Measurements from ENCODE around the gene CMTM6.

Gene CMTM6
- long read RNA-seq, transcript CMTM6-201 (4 exons, 3,863 nt): major isoform, 447 of 457 reads
- long read RNA-seq, partial matches to known transcripts: 1 of 457 reads
- long read RNA-seq, other reads (novel, unspliced or antisense): 8 of 457 reads

- Histone ChIP-seq H3K4me3 (replicated peaks; ENCODE audit: insufficient read depth, low read length) (peak within 1 kb of the TSS; percentile 63), H3K27me3 (ENCODE audit: insufficient read depth, poor library complexity, severe bottlenecking) (no peaks in the 10 kb centered on the region), H3K27ac (replicated peaks) (peak within 1 kb of the TSS; percentile 99)
- TF ChIP-seq POLR2AphosphoS5 (IDR thresholded peaks at IDR 0.05; ENCODE audit: low read depth): no peak
- no peak for TF ChIP-seq REST (IDR thresholded peaks at IDR 0.05; ENCODE audit: insufficient replicate concordance, low read depth)
- no peak; the same call in 1 of the 2 replicates for TF ChIP-seq SPI1 (IDR thresholded peaks at IDR 0.05; ENCODE audit: borderline replicate concordance, low read depth)
- peak; percentile 61 to 70 for DNase-seq (ENCODE audit: low read depth in 1 of 2, low spot score in 1 of 2)
Observed at GRCh38 chr3:32502118-32502945, at the start of gene CMTM6. TSS of gene CMTM6 (minus strand) at chr3:32502852. CDS start at chr3:32502745, 107 bp downstream.

GRCh38 chr3:32552013-32552412 is 49.4 kb upstream of the CMTM6 start:
- H3K27me3 ChIP-seq (ENCODE audit: insufficient read depth, poor library complexity, severe bottlenecking): no peaks in the 10 kb centered on the region
- TF ChIP-seq SPI1 (IDR thresholded peaks at IDR 0.05; ENCODE audit: borderline replicate concordance, low read depth) (no peak), GABPA (IDR thresholded peaks at IDR 0.05; ENCODE audit: low read depth) (no peak), REST (IDR thresholded peaks at IDR 0.05; ENCODE audit: insufficient replicate concordance, low read depth) (no peak), CTCF (IDR thresholded peaks at IDR 0.05; ENCODE audit: insufficient read depth, low read length) (no peak), POLR2AphosphoS5 (IDR thresholded peaks at IDR 0.05; ENCODE audit: low read depth) (no peak)
- no peak overlapping the region for H3K4me3 ChIP-seq (replicated peaks; ENCODE audit: insufficient read depth, low read length)
- H3K27ac ChIP-seq (replicated peaks): no peak overlapping the region
- no peak for DNase-seq (ENCODE audit: low read depth in 1 of 2, low spot score in 1 of 2)

- Histone ChIP-seq H3K4me3 (replicated peaks; ENCODE audit: insufficient read depth, low read length) (no peak overlapping the region), H3K27ac (replicated peaks) (no peak overlapping the region), H3K27me3 (ENCODE audit: insufficient read depth, poor library complexity, severe bottlenecking) (no peaks in the 10 kb centered on the region)
- DNase-seq (ENCODE audit: low read depth in 1 of 2, low spot score in 1 of 2): no peak
- no peak for TF ChIP-seq CTCF (IDR thresholded peaks at IDR 0.05; ENCODE audit: insufficient read depth, low read length)
- TF ChIP-seq SPI1 (IDR thresholded peaks at IDR 0.05; ENCODE audit: borderline replicate concordance, low read depth): no peak
- no peak for TF ChIP-seq GABPA (IDR thresholded peaks at IDR 0.05; ENCODE audit: low read depth)
- no peak for TF ChIP-seq POLR2AphosphoS5 (IDR thresholded peaks at IDR 0.05; ENCODE audit: low read depth)
- TF ChIP-seq REST (IDR thresholded peaks at IDR 0.05; ENCODE audit: insufficient replicate concordance, low read depth): no peak
Observed at GRCh38 chr3:32551496-32551895, 48.8 kb upstream of the CMTM6 start.
